Ovary (tissue), 9 donors: Measurements from ENCODE around the gene IRF1. TPM values are rescaled to one million over a fixed set of nuclear protein-coding genes. Genes with fewer than 3 reads are reported as not detected.

Experiments
- DNase-seq, 5 donors: peaks; one replicate each; pipeline ENCODE4 v3.0.0-alpha.2; 2019 to 2020
- H3K27ac ChIP-seq, 2 donors: fragments of 200-600 bp; one replicate each; pipeline versions ENCODE4 v1.5.1 to v1.8.0; 2019 to 2022
- H3K27me3 ChIP-seq: fragments of 200-600 bp; one replicate; pipeline ENCODE4 v1.8.0; 2022
- H3K36me3 ChIP-seq: fragments of 200-600 bp; sonication (generic); one replicate; pipeline ENCODE4 v1.5.1; 2019
- H3K4me1 ChIP-seq: one replicate; pipeline ENCODE4 v1.8.1; 2013; ENCODE audit warnings: mild to moderate bottlenecking, moderate library complexity; ENCODE audit not compliant: insufficient read depth
- H3K4me3 ChIP-seq: fragments of 200-600 bp; sonication (generic); one replicate; pipeline ENCODE4 v1.5.1; 2017
- H3K9me3 ChIP-seq, 2 donors: fragments of 200-600 bp in 1 of 2; sonication (generic) in 1 of 2; one replicate each; pipeline versions ENCODE4 v1.5.1 to v1.8.1; 2013 to 2019; ENCODE audit warnings: mild to moderate bottlenecking in 1 of 2, moderate library complexity in 1 of 2
- CTCF ChIP-seq, 3 donors: fragments of 450-650 bp in 2 of 3; fragments of 200-600 bp in 1 of 3; IDR thresholded peaks; one replicate each; pipeline versions ENCODE4 v1.5.1 to v1.8.0; 2016 to 2022; ENCODE audit warnings: antibody characterized with exemption in 3 of 3, mild to moderate bottlenecking in 1 of 3
- EP300 ChIP-seq: sonication (generic); formaldehyde crosslinking; IDR thresholded peaks from one replicate; pipeline ENCODE4 v1.6.1; 2017; ENCODE audit warnings: antibody characterized with exemption
- POLR2A ChIP-seq: fragments of 450-650 bp; IDR thresholded peaks from one replicate; pipeline ENCODE4 v1.6.1; 2017; ENCODE audit warnings: antibody characterized with exemption, mild to moderate bottlenecking, moderate library complexity
- WGBS, 3 donors: extraction: QIAGEN DNeasy Blood & Tissue Kit in 1 of 3; methylation state at CpG; one replicate each; pipeline versions ENCODE4 v1.1.5 to v1.1.7; 2013 to 2017; 5-methylcytosine and 5-hydroxymethylcytosine counted together
- intact Hi-C, 4 donors: fragments of 100-400 bp; cut with DNase I; formaldehyde crosslinking; loops; one replicate each; pipeline versions ENCODE4 v1.11.0 to v1.15.1; 2022 to 2023
- polyA plus RNA-seq, 2 donors: library from polyadenylated mRNA; stranded (reverse); fragments of 200-250 nt in 1 of 2; fragments of 350-450 nt in 1 of 2; fragmentation: Illumina TruSeq in 1 of 2; extraction: RNeasy Lipid Tissue Mini Kit (QIAGEN cat#74804) in 1 of 2; gene quantifications; one replicate each; pipeline ENCODE4 v1.2.3, GENCODE V29; 2013 to 2014
- total RNA-seq, 7 donors: library from RNA; depleted of rRNA in 2 of 7; stranded (reverse); fragments of >200 nt in 2 of 7; fragmentation: NEBNext Ultra II Directional in 3 of 7; extraction: Animal tissue kit (Norgen Biotek cat#: 25700) in 3 of 7; gene quantifications; one replicate each; pipeline versions ENCODE4 v1.1.0 to v1.2.4, GENCODE V29; 2016 to 2023
- donor health status: DM: no; HTN: no; CAD: no; lungs with moderate emphysema.
- donor health status: DM: no; HTN: no; CAD: no.
- donor health status: Bipolar disorder and iron deficiency.
- donor health status: DM: yes; HTN: yes; CAD: no.
- donor health status: DM: no; HTN: no; CAD: no.
- donor health status: DM: yes; HTN: yes; CAD: no.

Gene IRF1
- total and polyA plus RNA-seq, 9 donors = 17.3 to 126 (median 26.7) TPM

GRCh38 chr5:132472431-132472830 lies 18.1 kb downstream of the IRF1 start:
- 94 to 97% (median 94%) methylated on average over 8 of the region's 8 CpGs for WGBS, 3 donors
- no peak overlapping the region for H3K4me3 ChIP-seq
- intact Hi-C loops = loop anchor here in 1 of 4 donors (10.0 kb wide), 1 partner anchor 48 kb away; no protein-coding TSS in a partner anchor
- H3K9me3 ChIP-seq = no peaks in the 10 kb centered on the region
- H3K27ac ChIP-seq = no peak overlapping the region
- no peaks in the 10 kb centered on the region for H3K36me3 ChIP-seq
- DNase-seq = peak in 1 of 5 donors; percentile 9
- H3K4me1 ChIP-seq = peaks cover 2% of the 10 kb centered on the region
- no peaks in the 10 kb centered on the region for H3K27me3 ChIP-seq
- TF ChIP-seq EP300 = no peak
- no peak for TF ChIP-seq CTCF (IDR thresholded peaks at IDR 0.05)
- no peak for TF ChIP-seq POLR2A

- 96 to 98% (median 98%) methylated on average over 7 of the region's 7 CpGs for WGBS, 3 donors
- Histone ChIP-seq H3K27me3 (no peaks in the 10 kb centered on the region), H3K4me1 (peaks cover 5% of the 10 kb centered on the region), H3K9me3 (no peaks in the 10 kb centered on the region), H3K4me3 (no peak overlapping the region), H3K36me3 (no peaks in the 10 kb centered on the region), H3K27ac (no peak overlapping the region)
- intact Hi-C loops = loop anchor here in 1 of 4 donors (10.0 kb wide), 1 partner anchor 47 kb away; no protein-coding TSS in a partner anchor
- TF ChIP-seq POLR2A (no peak), CTCF (IDR thresholded peaks at IDR 0.05) (no peak), EP300 (no peak)
- DNase-seq = peak in 1 of 5 donors; percentile 22
Measured at GRCh38 chr5:132471944-132472343, 18.6 kb downstream of the IRF1 start.

DNA sequence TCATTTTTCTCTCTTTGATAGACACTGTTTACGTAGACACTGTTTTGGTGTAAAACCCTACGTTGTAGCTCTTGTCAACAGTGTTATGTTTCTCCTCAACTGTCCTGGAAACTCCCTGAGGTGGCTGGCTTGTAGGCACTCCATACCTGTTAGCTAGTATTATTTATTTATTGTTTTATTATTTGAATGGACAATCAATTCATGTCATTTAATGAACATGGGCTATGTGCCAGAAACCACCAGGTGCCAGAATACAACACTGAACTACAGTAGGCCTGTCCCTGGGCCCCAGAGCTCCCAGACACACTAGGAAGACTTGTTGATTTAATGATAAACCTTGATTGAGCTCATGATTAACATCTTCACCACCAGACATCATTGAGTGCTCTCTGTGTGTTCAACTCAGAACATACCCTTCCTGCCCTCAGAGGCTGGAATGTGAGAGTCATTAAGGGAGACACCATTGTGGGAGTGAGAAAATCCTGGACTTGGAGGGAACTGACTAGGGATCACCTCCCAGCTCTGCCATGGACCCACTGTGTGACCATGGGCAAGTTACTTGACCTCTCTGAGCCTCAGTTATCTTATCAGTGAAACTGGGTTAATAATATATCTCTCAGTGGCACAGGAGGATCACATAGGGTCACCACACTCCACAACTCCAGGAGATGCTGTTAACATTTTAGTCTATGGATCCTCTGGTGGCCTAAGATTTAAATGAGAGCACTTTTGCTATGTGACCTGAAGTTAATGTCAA lies 19.2 kb downstream of the IRF1 start:
- H3K27ac ChIP-seq = no peak overlapping the region
- H3K9me3 ChIP-seq = no peaks in the 10 kb centered on the region
- intact Hi-C loops = loop anchor here in 1 of 4 donors (10.0 kb wide), 1 partner anchor 47 kb away; no protein-coding TSS in a partner anchor
- WGBS, 3 donors = 93 to 97% (median 94%) methylated on average over 2 of the region's 2 CpGs
- peaks cover 10% of the 10 kb centered on the region for H3K4me1 ChIP-seq
- no peak overlapping the region for H3K4me3 ChIP-seq
- H3K36me3 ChIP-seq = no peaks in the 10 kb centered on the region
- no peak for DNase-seq
- no peak for TF ChIP-seq CTCF (IDR thresholded peaks at IDR 0.05)
- no peak for TF ChIP-seq POLR2A
- TF ChIP-seq EP300 = no peak
- no peaks in the 10 kb centered on the region for H3K27me3 ChIP-seq

- Histone ChIP-seq H3K4me1 (peaks cover 14% of the 10 kb centered on the region), H3K27ac (no peak overlapping the region)
- 73 to 81% (median 74%) methylated on average over 1 of the region's 1 CpG for WGBS, 3 donors
Measured at GRCh38 chr5:132470596-132470995, 20.0 kb downstream of the IRF1 start.

More at GRCh38 chr5:132470596-132470995, 20.0 kb downstream of the IRF1 start:
- Histone ChIP-seq H3K9me3 (no peaks in the 10 kb centered on the region), H3K27me3 (no peaks in the 10 kb centered on the region), H3K4me3 (no peak overlapping the region), H3K36me3 (no peaks in the 10 kb centered on the region)
- TF ChIP-seq EP300 (no peak), CTCF (IDR thresholded peaks at IDR 0.05) (no peak), POLR2A (no peak)
- intact Hi-C loops = loop anchor here in 1 of 4 donors (10.0 kb wide), 1 partner anchor 46 kb away; no protein-coding TSS in a partner anchor
- peak in 1 of 5 donors; percentile 21 for DNase-seq
